ENCODE data around the gene TMSB15A.
"Not testable (repeated sequence)": the region's sequence is repeated elsewhere in the genome, so short reads cannot be mapped to it uniquely, and the experiment has no call there.

The TMSB15A gene

DNA sequence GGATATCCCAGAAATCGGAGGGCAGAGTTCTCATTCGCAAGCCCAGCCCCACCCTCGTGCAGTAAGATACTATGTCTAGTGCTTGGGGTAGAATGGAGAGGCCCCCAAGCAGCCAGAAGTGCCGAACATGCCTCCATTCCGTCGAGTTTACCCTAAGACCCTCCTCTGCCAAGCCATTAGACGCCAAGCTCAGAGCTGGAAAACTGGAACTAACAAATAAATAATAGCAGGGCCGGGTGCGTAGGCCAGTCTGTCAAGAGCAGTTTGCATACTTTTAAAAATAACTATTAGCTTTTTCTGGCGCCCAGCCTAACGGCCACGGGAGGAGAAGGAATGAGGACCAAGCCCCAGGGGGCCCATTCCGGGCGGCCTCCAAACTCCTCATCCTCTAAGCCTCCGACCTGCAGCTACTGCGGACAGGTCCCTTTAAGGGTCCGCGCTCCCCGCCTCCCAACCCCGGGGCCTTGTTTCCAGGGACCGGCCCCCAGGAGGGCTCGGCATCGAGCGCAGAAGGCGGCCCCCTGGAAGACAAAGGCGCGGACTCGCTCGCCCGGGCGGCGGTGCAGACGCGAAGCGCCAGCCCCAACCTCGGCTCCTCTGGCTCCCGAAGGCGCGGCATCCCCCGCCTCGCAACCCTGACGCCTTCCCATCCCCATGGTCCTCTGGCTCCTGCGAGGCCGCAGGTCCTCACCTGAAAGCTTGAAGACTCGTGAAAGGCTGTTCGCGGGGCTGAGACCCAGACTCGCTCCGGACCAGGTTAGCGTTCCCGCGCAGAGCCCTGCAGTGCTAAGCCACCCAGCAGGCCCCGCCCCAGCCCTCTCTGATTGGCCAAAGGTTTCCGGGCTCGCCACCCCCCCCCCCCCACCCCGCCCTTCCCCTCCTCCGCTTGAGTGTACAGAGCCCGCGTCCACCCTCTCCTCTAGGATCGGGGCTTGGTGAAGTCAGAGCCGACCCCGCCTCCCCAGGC, at the start of gene TMSB15A:
Gene TMSB15A (minus strand): TSS at position 765 of the 967 bp plus-strand sequence.
- DNase-seq (ENCODE audit: extremely low spot score): peak; percentile 88
- POLR2A ChIA-PET: no interaction called here
- CTCF ChIA-PET: interaction anchor here (0.6 to 1.3 kb wide), 3 partner anchors 11 to 383 kb away, joined by 3 to 6 read pairs (median 4); no protein-coding TSS in a partner anchor
- no peak for TF ChIP-seq LEF1 (IDR thresholded peaks at IDR 0.05; ENCODE audit: borderline replicate concordance)
- TF ChIP-seq L3MBTL2 (conservative IDR thresholded peaks at IDR 0.05): peak; percentile 95

DNA sequence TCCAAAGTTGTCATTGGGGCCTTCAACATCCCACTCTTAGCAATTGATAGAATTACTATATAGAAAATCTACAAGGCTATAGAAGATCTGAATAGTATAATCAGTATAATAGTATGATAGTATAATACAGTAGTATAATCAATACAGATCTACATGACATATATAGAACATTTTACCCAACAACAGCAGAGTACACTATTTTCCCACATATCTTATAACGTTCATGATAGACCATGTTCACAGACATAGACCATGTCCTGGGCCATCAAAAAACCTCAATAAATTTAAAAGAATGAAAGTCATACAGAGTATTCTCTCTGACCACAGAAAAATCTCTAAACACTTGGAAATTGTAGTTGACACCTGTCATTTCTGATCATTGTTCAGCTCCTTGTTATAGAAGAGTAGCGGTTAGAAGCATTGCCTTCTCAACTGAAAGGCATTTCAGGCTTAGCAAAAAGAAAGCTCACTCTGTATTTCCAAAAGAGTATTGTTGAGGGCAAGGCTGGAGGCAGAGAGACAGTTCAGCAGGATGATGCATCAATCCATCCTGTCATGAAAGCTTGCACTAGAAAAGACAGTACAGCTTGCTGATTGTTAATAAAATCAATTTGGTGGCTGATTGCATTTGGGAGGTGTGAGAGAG, 44.0 kb upstream of the TMSB15A start:
- TF ChIP-seq LEF1 (IDR thresholded peaks at IDR 0.05; ENCODE audit: borderline replicate concordance): no peak
- TF ChIP-seq HDGF (IDR thresholded peaks at IDR 0.05; ENCODE audit: borderline replicate concordance): no peak
- TF ChIP-seq FOXM1 (IDR thresholded peaks at IDR 0.05; ENCODE audit: borderline replicate concordance): no peak
- no peak for TF ChIP-seq ELF4 (IDR thresholded peaks at IDR 0.05)
- TF ChIP-seq NFRKB (IDR thresholded peaks at IDR 0.05): no peak
- TF ChIP-seq ZNF384 (IDR thresholded peaks at IDR 0.05): no peak
- no peak for DNase-seq (ENCODE audit: extremely low spot score)
- CTCF ChIA-PET: no interaction called here
- POLR2A ChIA-PET: no interaction called here

DNA sequence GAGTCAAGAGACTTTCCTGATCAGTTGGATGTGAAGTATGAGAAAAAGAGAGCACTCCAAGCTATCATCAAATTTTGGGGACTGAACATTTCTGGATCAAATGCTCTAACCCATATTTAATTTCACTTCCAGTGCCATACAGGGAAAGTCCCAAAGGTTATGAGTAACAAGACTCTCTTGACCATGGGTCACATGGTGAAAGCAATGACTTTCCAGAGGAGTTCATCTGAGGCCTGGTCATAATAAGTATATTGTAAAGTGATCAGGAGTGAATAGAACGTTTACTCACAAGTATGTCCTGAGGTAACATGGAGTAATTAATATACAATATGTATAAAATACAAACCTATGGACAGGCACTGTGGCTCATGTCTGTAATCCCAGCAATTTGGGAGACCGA, 42.1 kb upstream of the TMSB15A start:
- TF ChIP-seq LEF1 (IDR thresholded peaks at IDR 0.05; ENCODE audit: borderline replicate concordance) (no peak), ZNF384 (IDR thresholded peaks at IDR 0.05) (no peak), FOXK2 (IDR thresholded peaks at IDR 0.05) (no peak), CTBP1 (IDR thresholded peaks at IDR 0.05; ENCODE audit: borderline replicate concordance) (no peak), FOXA1 (IDR thresholded peaks at IDR 0.05) (no peak), ARNT (IDR thresholded peaks at IDR 0.05) (no peak), L3MBTL2 (conservative IDR thresholded peaks at IDR 0.05) (no peak), HDGF (IDR thresholded peaks at IDR 0.05; ENCODE audit: borderline replicate concordance) (no peak), SP1 (IDR thresholded peaks at IDR 0.05) (no peak)
- ChIA-PET POLR2A (no interaction called here), CTCF (no interaction called here)
- no peak for DNase-seq (ENCODE audit: extremely low spot score)

DNA sequence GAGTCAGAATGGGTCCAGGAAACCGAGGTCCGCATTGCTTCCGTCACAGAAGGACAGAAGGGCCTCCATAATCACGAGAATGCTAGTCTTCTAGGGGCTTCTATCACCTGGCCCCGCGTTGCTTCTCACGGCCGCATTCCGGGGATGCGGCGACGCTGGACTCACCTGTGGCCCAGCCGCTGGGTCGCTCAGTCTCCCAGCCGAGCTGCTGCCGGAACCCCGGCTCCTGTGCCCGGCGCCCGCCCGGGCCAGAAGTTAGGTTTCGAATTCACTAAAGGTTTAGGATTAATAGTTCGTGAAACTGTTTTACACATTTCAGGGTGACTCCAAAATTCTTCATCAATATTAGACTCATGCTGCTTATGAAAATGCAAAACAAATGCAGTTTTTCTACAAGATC, 31.7 kb upstream of the TMSB15A start:
- CTCF ChIA-PET: no interaction called here
- TF ChIP-seq ZNF384 (IDR thresholded peaks at IDR 0.05) (no peak), ELF4 (IDR thresholded peaks at IDR 0.05) (no peak), SUZ12 (IDR thresholded peaks at IDR 0.05) (no peak), BHLHE40 (IDR thresholded peaks at IDR 0.05; ENCODE audit: borderline replicate concordance) (no peak), ARNT (IDR thresholded peaks at IDR 0.05) (no peak), FOXA1 (IDR thresholded peaks at IDR 0.05) (no peak), L3MBTL2 (conservative IDR thresholded peaks at IDR 0.05) (no peak), HDGF (IDR thresholded peaks at IDR 0.05; ENCODE audit: borderline replicate concordance) (no peak), CTBP1 (IDR thresholded peaks at IDR 0.05; ENCODE audit: borderline replicate concordance) (no peak), FOXM1 (IDR thresholded peaks at IDR 0.05; ENCODE audit: borderline replicate concordance) (no peak), NFRKB (IDR thresholded peaks at IDR 0.05) (no peak), LEF1 (IDR thresholded peaks at IDR 0.05; ENCODE audit: borderline replicate concordance) (no peak)
- TF ChIP-seq, protein P1, sequence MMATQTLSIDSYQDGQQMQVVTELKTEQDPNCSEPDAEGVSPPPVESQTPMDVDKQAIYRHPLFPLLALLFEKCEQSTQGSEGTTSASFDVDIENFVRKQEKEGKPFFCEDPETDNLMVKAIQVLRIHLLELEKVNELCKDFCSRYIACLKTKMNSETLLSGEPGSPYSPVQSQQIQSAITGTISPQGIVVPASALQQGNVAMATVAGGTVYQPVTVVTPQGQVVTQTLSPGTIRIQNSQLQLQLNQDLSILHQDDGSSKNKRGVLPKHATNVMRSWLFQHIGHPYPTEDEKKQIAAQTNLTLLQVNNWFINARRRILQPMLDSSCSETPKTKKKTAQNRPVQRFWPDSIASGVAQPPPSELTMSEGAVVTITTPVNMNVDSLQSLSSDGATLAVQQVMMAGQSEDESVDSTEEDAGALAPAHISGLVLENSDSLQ (IDR thresholded peaks at IDR 0.05): no peak
- POLR2A ChIA-PET: no interaction called here
- no peak for DNase-seq (ENCODE audit: extremely low spot score)

DNA sequence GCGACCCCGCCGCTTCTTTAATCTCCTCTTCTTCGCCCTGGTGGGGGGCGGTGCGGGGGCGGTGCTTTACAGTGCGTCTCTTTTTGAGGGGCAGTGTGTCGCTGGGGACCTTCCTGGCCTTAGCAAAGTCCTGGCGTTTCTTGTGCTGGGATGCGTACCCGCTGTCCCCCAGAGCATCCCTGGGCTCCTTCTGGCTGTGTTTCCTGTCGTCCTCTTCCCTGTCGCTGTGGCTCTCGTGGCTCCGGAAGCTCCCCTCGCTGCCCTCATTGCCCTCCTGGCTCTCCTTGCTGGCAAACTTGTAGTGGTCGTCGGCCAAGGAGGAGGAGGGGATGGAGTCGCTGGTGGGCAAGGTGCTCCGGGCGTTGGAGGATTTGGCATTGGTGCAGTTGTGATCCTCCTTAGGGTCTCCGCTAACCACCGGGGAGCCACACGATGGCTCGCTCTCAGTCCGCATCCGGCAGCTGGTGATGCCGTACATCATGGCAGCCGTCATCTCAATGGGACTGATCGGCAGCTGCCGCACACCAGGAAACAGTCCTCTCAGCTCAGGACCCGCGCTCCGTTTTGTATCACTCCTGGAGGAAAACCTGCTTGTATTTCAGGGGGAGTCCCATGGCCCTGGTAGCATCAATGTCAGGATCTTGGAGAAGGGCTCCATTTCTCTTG, 30.4 kb upstream of the TMSB15A start:
- TF ChIP-seq, protein P1 (IDR thresholded peaks at IDR 0.05): no peak
- TF ChIP-seq CTBP1 (IDR thresholded peaks at IDR 0.05; ENCODE audit: borderline replicate concordance) (no peak), FOXK2 (IDR thresholded peaks at IDR 0.05) (no peak), BHLHE40 (IDR thresholded peaks at IDR 0.05; ENCODE audit: borderline replicate concordance) (no peak)
- CTCF ChIA-PET: no interaction called here
- POLR2A ChIA-PET: no interaction called here
- DNase-seq (ENCODE audit: extremely low spot score): no peak

DNA sequence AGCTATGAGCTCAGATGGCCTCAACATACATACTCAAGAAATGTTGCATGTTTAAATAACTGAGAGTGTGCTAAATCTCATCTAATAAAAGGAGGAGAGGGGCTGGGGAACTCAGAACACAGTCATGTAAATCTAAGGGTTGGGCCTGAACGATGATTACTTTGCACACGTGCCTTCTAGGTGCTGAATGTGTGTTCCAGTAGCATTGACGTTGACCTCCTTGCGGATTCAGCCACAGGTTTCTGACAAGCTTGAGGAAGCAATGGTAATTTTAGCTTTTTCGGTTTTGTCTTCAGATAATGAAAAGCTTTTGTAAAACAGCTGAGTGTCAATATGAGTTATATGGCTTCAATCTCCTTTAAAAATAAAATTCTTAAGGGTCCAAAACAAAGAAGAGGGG, 29.6 kb upstream of the TMSB15A start:
- POLR2A ChIA-PET; DNase-seq (ENCODE audit: extremely low spot score); CTCF ChIA-PET: not testable (repeated sequence)

DNA sequence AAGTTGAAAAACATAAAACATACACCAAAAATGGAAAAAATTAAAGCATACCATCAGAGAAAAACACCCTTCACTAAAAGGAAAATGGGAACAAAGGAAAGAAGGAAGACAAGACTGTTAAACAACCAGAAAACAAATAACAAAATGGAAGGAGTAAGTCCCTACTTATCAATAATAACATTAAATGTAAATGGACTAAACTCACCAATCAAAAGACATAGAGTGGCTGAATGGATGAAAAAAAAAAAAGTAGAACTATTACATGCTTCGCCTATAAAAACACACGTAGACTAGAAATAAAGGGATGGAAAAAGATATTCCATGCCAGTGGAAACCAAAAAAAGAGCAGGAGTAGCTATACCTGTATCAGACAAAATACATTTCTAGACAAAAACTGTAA, 19.4 kb upstream of the TMSB15A start:
- TF ChIP-seq L3MBTL2 (conservative IDR thresholded peaks at IDR 0.05): no peak
- TF ChIP-seq FOXM1 (IDR thresholded peaks at IDR 0.05; ENCODE audit: borderline replicate concordance): no peak
- peak; percentile 43; the same call in 1 of the 2 replicates for TF ChIP-seq ZNF384 (IDR thresholded peaks at IDR 0.05)
- ChIA-PET CTCF (no interaction called here), POLR2A (no interaction called here)
- DNase-seq (ENCODE audit: extremely low spot score): no peak
